PC-3 (cell line): ENCODE data around the gene HIVEP3. TPM values are rescaled to one million over a fixed set of nuclear protein-coding genes. Genes with fewer than 3 reads are reported as not detected.

Source experiments
- ATAC-seq: fragments of 200-7000 bp; cut with Tn5 transposase; 2 replicates; pipeline ENCODE4 v1.9.1; 2020; ENCODE audit warnings: mild to moderate bottlenecking, moderate library complexity
- BruUV-seq: library from RNA; stranded (reverse); fragments of 400-500 nt; replicated peaks from 2 replicates; lab custom pipeline; 2021; lab: Mats Ljungman, UMichigan
- CTCF ChIA-PET: fragments of 300-600 bp; sonication (Branson Sonifier 250); formaldehyde crosslinking; loops from one replicate; lab custom pipeline; 2022; ENCODE audit warnings: antibody characterized with exemption; lab: Charles Lee
- POLR2A ChIA-PET: fragments of 300-600 bp; sonication (Branson Sonifier 250); formaldehyde crosslinking; loops from one replicate; lab custom pipeline; 2022; ENCODE audit warnings: antibody characterized with exemption; ENCODE audit not compliant: unreplicated experiment; lab: Charles Lee
- DNase-seq: peaks from one replicate; pipeline ENCODE4 v3.0.0-alpha.2; 2015
- H2AFZ ChIP-seq: fragments of 300-600 bp; sonication (generic); 2 replicates; pipeline ENCODE4 v1.6.0; 2016; ENCODE audit warnings: antibody characterized with exemption, low read length
- H3F3A ChIP-seq: fragments of 300-600 bp; sonication (generic); one replicate; pipeline ENCODE4 v1.6.0; 2017; ENCODE audit warnings: antibody characterized with exemption, low read length, control low read depth, mild to moderate bottlenecking; ENCODE audit not compliant: unreplicated experiment
- H3K27ac ChIP-seq: fragments of 300-600 bp; sonication (generic); 2 replicates; pipeline ENCODE4 v1.5.1; 2016; ENCODE audit warnings: mild to moderate bottlenecking, low read length
- H3K27me3 ChIP-seq: fragments of 300-600 bp; sonication (generic); 2 replicates; pipeline ENCODE4 v1.6.1; 2016; ENCODE audit warnings: low read length, mixed read lengths
- H3K36me3 ChIP-seq: fragments of 300-600 bp; sonication (generic); 2 replicates; pipeline ENCODE4 v1.6.1; 2016; ENCODE audit warnings: low read depth, mixed run types, low read length, mixed read lengths
- H3K4me1 ChIP-seq: fragments of 300-600 bp; sonication (generic); 2 replicates; pipeline ENCODE4 v1.5.1; 2016; ENCODE audit warnings: low read length; ENCODE audit not compliant: insufficient read depth
- H3K4me2 ChIP-seq: fragments of 300-600 bp; sonication (generic); 2 replicates; pipeline ENCODE4 v1.6.0; 2016; ENCODE audit warnings: low read length
- H3K4me3 ChIP-seq: fragments of 300-600 bp; sonication (generic); 2 replicates; pipeline ENCODE4 v1.5.1; 2016; ENCODE audit warnings: mild to moderate bottlenecking, low read length, mixed read lengths
- H3K79me2 ChIP-seq: fragments of 300-600 bp; sonication (generic); 2 replicates; pipeline ENCODE4 v1.6.1; 2017; ENCODE audit warnings: low read length, mixed read lengths
- H3K9ac ChIP-seq: fragments of 300-600 bp; sonication (generic); 2 replicates; pipeline ENCODE4 v1.6.0; 2016; ENCODE audit warnings: mild to moderate bottlenecking, low read length
- H3K9me2 ChIP-seq: fragments of 300-600 bp; sonication (generic); replicated peaks from 2 replicates; pipeline ENCODE4 v1.6.1; 2016; ENCODE audit warnings: mixed run types, low read length, mixed read lengths
- H3K9me3 ChIP-seq: fragments of 300-600 bp; sonication (generic); 2 replicates; pipeline ENCODE4 v1.6.1; 2016; ENCODE audit warnings: low read length, mixed read lengths
- H4K20me1 ChIP-seq: fragments of 300-600 bp; sonication (generic); 2 replicates; pipeline ENCODE4 v1.6.1; 2016; ENCODE audit warnings: low read length, mixed read lengths
- CTCF ChIP-seq: fragments of 300-600 bp; sonication (generic); conservative IDR thresholded peaks from 2 replicates; pipeline ENCODE4 v1.5.1; 2017; ENCODE audit warnings: antibody characterized with exemption, low read depth, mild to moderate bottlenecking, low read length
- EZH2 ChIP-seq: fragments of 300-600 bp; sonication (generic); IDR thresholded peaks from one replicate; pipeline ENCODE4 v1.6.1; 2017; ENCODE audit warnings: antibody characterized with exemption, mild to moderate bottlenecking, low read length; ENCODE audit not compliant: unreplicated experiment
- EZH2phosphoT487 ChIP-seq: fragments of 300-600 bp; sonication (generic); IDR thresholded peaks from 2 replicates; pipeline ENCODE4 v1.6.1; 2018; ENCODE audit warnings: mild to moderate bottlenecking, antibody characterized with exemption, low read length, borderline replicate concordance
- intact Hi-C: fragments of 100-400 bp; cut with micrococcal nuclease; formaldehyde crosslinking; loops from 2 replicates; pipeline ENCODE4 v1.9.0; 2023
- total RNA-seq: library from RNA; depleted of rRNA; stranded (reverse); fragments of >200 nt; gene quantifications from 2 replicates; pipeline ENCODE4 v1.2.3, GENCODE V29; 2014

Gene HIVEP3
- total RNA-seq, 1 experiment from 2014 or later, result 9.8 TPM

- Histone ChIP-seq H3K4me1 (no peaks in the 10 kb centered on the region), H3K9me3 (no peaks in the 10 kb centered on the region), H2AFZ (no peak overlapping the region), H3K9ac (no peak overlapping the region), H3K4me3 (no peak overlapping the region), H3F3A (no peaks in the 10 kb centered on the region), H3K36me3 (no peaks in the 10 kb centered on the region), H3K79me2 (no peaks in the 10 kb centered on the region), H4K20me1 (no peaks in the 10 kb centered on the region), H3K9me2 (no peaks in the 10 kb centered on the region), H3K4me2 (no peak overlapping the region), H3K27me3 (no peaks in the 10 kb centered on the region), H3K27ac (no peak overlapping the region)
- intact Hi-C loops, result no loop called here
- no TSS peak for BruUV-seq
- TF ChIP-seq EZH2, result no peak
- TF ChIP-seq CTCF, result no peak
- no peak for TF ChIP-seq EZH2phosphoT487
- ATAC-seq, result no peak
- DNase-seq, result no peak
- CTCF ChIA-PET, result no interaction called here
- POLR2A ChIA-PET, result no interaction called here
These were observed 351.8 kb downstream of the HIVEP3 start for GRCh38 chr1:41566969-41567368.

GRCh38 chr1:41566274-41566885 lies 352.3 kb downstream of the HIVEP3 start:
- no peak overlapping the region for H2AFZ ChIP-seq
- no peak overlapping the region for H3K9ac ChIP-seq
- DNase-seq, result no peak
- H3K79me2 ChIP-seq, result no peaks in the 10 kb centered on the region
- CTCF ChIA-PET, result no interaction called here
- H3K4me1 ChIP-seq, result no peaks in the 10 kb centered on the region
- no TSS peak for BruUV-seq
- H3K9me2 ChIP-seq, result no peaks in the 10 kb centered on the region
- H3K4me3 ChIP-seq, result no peak overlapping the region
- POLR2A ChIA-PET, result no interaction called here
- H4K20me1 ChIP-seq, result no peaks in the 10 kb centered on the region
- no peaks in the 10 kb centered on the region for H3K27me3 ChIP-seq
- no peaks in the 10 kb centered on the region for H3K9me3 ChIP-seq
- no peak overlapping the region for H3K27ac ChIP-seq
- no peak overlapping the region for H3K4me2 ChIP-seq
- intact Hi-C loops, result no loop called here
- H3K36me3 ChIP-seq, result no peaks in the 10 kb centered on the region
- ATAC-seq, result no peak
- no peak for TF ChIP-seq EZH2phosphoT487
- no peak for TF ChIP-seq EZH2
- no peak for TF ChIP-seq CTCF
- no peaks in the 10 kb centered on the region for H3F3A ChIP-seq

DNA sequence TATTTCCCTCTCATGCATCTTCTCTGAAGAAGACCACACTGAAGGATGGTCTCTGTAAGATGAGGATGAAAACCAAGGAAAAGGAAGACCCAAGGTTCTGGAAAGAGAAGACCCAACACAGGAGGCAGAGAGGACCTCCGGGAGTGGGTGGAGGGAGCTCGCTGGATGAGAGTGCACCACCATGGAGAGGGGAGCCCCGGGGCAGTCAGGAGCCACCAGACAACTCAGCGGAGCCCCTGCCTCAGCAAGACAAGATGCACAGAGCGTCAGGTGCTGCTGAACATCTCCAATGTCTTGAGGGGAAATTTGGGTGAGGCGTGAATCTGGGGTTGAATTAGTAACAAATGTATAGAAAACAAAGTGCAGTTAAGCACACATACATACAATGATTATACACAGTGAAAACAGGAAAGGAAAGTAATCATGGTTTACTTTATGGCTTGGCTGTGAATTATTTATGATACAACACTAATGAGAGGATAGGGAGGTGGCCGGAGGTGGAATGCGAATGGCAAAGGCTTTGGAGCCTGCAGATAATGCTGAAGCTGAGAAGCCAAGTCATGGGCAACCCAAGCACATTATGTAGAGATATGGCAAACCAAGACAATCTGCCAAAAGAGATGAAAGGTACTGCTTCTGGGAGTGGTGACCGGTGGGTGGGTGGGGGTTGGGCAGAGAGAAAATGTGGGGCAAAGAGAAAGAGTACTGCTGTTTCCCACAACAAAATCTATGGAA lies 353.8 kb downstream of the HIVEP3 start:
- H3K27ac ChIP-seq, result no peak overlapping the region
- no peak for ATAC-seq
- TF ChIP-seq CTCF, result no peak
- no peak for TF ChIP-seq EZH2
- TF ChIP-seq EZH2phosphoT487, result no peak
- H3K79me2 ChIP-seq, result no peaks in the 10 kb centered on the region
- H3K36me3 ChIP-seq, result no peaks in the 10 kb centered on the region
- BruUV-seq, result no TSS peak
- H3K4me1 ChIP-seq, result no peaks in the 10 kb centered on the region
- H3K9ac ChIP-seq, result no peak overlapping the region
- no peaks in the 10 kb centered on the region for H3K9me3 ChIP-seq
- no peaks in the 10 kb centered on the region for H3K9me2 ChIP-seq
- H3F3A ChIP-seq, result no peaks in the 10 kb centered on the region
- no peaks in the 10 kb centered on the region for H4K20me1 ChIP-seq
- DNase-seq, result no peak
- no peaks in the 10 kb centered on the region for H3K27me3 ChIP-seq
- H3K4me2 ChIP-seq, result no peak overlapping the region
- H3K4me3 ChIP-seq, result no peak overlapping the region
- intact Hi-C loops, result no loop called here
- ChIA-PET POLR2A (no interaction called here), CTCF (no interaction called here)
- H2AFZ ChIP-seq, result no peak overlapping the region
